Mesothelial cell of epicardium (in vitro differentiated cells): ENCODE measurements around the gene FLNB. TPM values are rescaled to one million over a fixed set of nuclear protein-coding genes. Genes with fewer than 3 reads are reported as not detected.
A peak's percentile ranks its signal among the peaks of the same experiment; 100 is the strongest.

Experiments used
- DNase-seq, 2 experiments: peaks; one replicate each; pipeline ENCODE4 v3.0.0; 2021; ENCODE audit warnings: low spot score in 2 of 2; ENCODE audit not compliant: unreplicated experiment in 2 of 2
- H3K27ac Mint-ChIP-seq: 2 replicates; pipeline ENCODE4 v1.8.0; 2021; ENCODE audit warnings: mixed read lengths
- H3K27me3 Mint-ChIP-seq: 2 replicates; pipeline ENCODE4 v1.8.0; 2021; ENCODE audit warnings: low read depth, mixed read lengths
- H3K36me3 Mint-ChIP-seq: 2 replicates; pipeline ENCODE4 v1.8.0; 2021; ENCODE audit warnings: mixed read lengths
- H3K4me1 Mint-ChIP-seq: 2 replicates; pipeline ENCODE4 v1.8.0; 2021; ENCODE audit warnings: mixed read lengths
- H3K4me3 Mint-ChIP-seq: 2 replicates; pipeline ENCODE4 v1.8.0; 2021; ENCODE audit warnings: mild to moderate bottlenecking, moderate library complexity, mixed read lengths
- H3K9me3 Mint-ChIP-seq: 2 replicates; pipeline ENCODE4 v1.8.0; 2021; ENCODE audit warnings: mixed read lengths
- total RNA-seq: library from RNA; stranded (reverse); gene quantifications from 3 replicates; pipeline ENCODE4 v1.2.1, GENCODE V29; 2021
- TF ChIP-seq, protein P1 (sequence below): fragments of 200-600 bp; sonication (generic); IDR thresholded peaks from one replicate; pipeline ENCODE4 v1.5.0; 2021; ENCODE audit warnings: antibody characterized with exemption; ENCODE audit not compliant: unreplicated experiment

FLNB gene
- total RNA-seq, 1 donor from 2014 or later = 190 TPM

DNA sequence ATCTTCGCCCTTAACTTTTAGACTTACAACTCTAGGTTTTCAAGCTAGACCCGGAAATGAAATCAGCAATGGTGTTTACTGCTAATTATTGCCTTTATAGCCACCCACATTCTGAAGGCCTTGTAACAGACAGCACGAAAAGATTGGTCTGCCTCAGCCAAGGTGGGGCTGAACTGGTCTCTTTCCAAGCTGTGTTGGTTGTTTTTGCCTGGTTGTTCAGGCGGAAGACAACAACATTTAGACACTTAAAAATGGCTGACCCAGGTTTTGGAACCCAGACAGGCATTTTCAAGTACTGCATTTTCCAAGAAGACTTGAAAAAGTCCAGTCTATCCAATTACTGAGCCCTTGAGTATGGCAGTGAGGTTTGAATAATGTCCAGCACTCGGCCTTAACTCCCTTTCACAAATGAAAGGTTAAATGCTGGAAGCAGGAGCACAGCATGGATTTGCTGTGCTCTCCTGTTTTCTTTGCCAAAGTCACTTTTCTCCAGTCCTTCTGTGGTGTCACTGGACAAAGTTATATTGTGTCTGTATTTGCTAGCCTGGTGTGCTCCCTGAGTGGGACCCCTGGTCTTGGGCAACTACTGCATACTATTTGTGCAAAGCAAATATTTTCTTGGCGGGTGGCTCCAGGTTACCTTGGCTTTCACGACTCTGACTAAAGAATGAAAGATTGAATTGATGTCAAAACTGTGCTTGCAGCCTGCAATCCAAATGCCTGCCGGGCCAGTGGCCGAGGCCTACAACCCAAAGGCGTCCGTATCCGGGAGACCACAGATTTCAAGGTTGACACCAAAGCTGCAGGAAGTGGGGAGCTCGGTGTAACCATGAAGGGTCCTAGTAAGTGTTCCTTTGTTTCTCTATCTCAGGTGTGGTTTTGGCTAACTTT, 93.5 kb downstream of the FLNB start:
- Mint-ChIP-seq H3K4me3 (no peak overlapping the region), H3K4me1 (peaks cover 24% of the 10 kb centered on the region), H3K9me3 (no peaks in the 10 kb centered on the region), H3K36me3 (peaks cover 49% of the 10 kb centered on the region), H3K27me3 (no peaks in the 10 kb centered on the region), H3K27ac (peak overlapping the region; percentile 85)
- TF ChIP-seq, protein P1, sequence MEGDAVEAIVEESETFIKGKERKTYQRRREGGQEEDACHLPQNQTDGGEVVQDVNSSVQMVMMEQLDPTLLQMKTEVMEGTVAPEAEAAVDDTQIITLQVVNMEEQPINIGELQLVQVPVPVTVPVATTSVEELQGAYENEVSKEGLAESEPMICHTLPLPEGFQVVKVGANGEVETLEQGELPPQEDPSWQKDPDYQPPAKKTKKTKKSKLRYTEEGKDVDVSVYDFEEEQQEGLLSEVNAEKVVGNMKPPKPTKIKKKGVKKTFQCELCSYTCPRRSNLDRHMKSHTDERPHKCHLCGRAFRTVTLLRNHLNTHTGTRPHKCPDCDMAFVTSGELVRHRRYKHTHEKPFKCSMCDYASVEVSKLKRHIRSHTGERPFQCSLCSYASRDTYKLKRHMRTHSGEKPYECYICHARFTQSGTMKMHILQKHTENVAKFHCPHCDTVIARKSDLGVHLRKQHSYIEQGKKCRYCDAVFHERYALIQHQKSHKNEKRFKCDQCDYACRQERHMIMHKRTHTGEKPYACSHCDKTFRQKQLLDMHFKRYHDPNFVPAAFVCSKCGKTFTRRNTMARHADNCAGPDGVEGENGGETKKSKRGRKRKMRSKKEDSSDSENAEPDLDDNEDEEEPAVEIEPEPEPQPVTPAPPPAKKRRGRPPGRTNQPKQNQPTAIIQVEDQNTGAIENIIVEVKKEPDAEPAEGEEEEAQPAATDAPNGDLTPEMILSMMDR = no peak
- no peak for DNase-seq

- peaks cover 24% of the 10 kb centered on the region for H3K4me1 Mint-ChIP-seq
- TF ChIP-seq, protein P1 = no peak
- no peaks in the 10 kb centered on the region for H3K27me3 Mint-ChIP-seq
- H3K9me3 Mint-ChIP-seq = no peaks in the 10 kb centered on the region
- H3K36me3 Mint-ChIP-seq = peaks cover 52% of the 10 kb centered on the region
- no peak overlapping the region for H3K4me3 Mint-ChIP-seq
- peak overlapping the region; percentile 85 for H3K27ac Mint-ChIP-seq
- no peak for DNase-seq
Measured at GRCh38 chr3:58102390-58102750, 94.1 kb downstream of the FLNB start.

GRCh38 chr3:58102976-58103451, 94.8 kb downstream of the FLNB start:
- Mint-ChIP-seq H3K9me3 (no peaks in the 10 kb centered on the region), H3K27ac (peak overlapping the region; percentile 85), H3K36me3 (peaks cover 56% of the 10 kb centered on the region), H3K4me3 (no peak overlapping the region), H3K27me3 (no peaks in the 10 kb centered on the region), H3K4me1 (peaks cover 24% of the 10 kb centered on the region)
- TF ChIP-seq, protein P1 = no peak
- no peak for DNase-seq

- TF ChIP-seq, protein P1 = no peak
- no peaks in the 10 kb centered on the region for H3K27me3 Mint-ChIP-seq
- H3K4me1 Mint-ChIP-seq = peaks cover 24% of the 10 kb centered on the region
- peaks cover 60% of the 10 kb centered on the region for H3K36me3 Mint-ChIP-seq
- DNase-seq = no peak
- H3K4me3 Mint-ChIP-seq = no peak overlapping the region
- H3K27ac Mint-ChIP-seq = peak overlapping the region; percentile 85
- H3K9me3 Mint-ChIP-seq = no peaks in the 10 kb centered on the region
Measured at GRCh38 chr3:58104151-58104550, 95.9 kb downstream of the FLNB start.

GRCh38 chr3:58104712-58105111, 96.5 kb downstream of the FLNB start:
- no peaks in the 10 kb centered on the region for H3K9me3 Mint-ChIP-seq
- TF ChIP-seq, protein P1 = no peak
- H3K4me3 Mint-ChIP-seq = no peak overlapping the region
- no peaks in the 10 kb centered on the region for H3K27me3 Mint-ChIP-seq
- peak overlapping the region; percentile 85 for H3K27ac Mint-ChIP-seq
- H3K4me1 Mint-ChIP-seq = peaks cover 24% of the 10 kb centered on the region
- H3K36me3 Mint-ChIP-seq = peaks cover 63% of the 10 kb centered on the region
- no peak for DNase-seq
